GM19025 (cell line): ENCODE results near the gene PALM3.
"Not testable (repeated sequence)": the region's sequence is repeated elsewhere in the genome, so short reads cannot be mapped to it uniquely, and the experiment has no call there.

Experiments used
- ATAC-seq: cut with Tn5 transposase; IDR thresholded peaks from one replicate; pipeline ENCODE4 v1.9.1; 2021; ENCODE audit warnings: mild to moderate bottlenecking, low read depth, moderate library complexity; ENCODE audit not compliant: unreplicated experiment

Gene PALM3

GRCh38 chr19:14061081-14061749 is 661 bp downstream of the PALM3 start:
- ATAC-seq, result no peak

GRCh38 chr19:14059652-14060155 is 2.2 kb downstream of the PALM3 start:
- no peak for ATAC-seq

- no peak for ATAC-seq
These were observed 2.8 kb downstream of the PALM3 start for GRCh38 chr19:14059093-14059480.

GRCh38 chr19:14058182-14059092 is 3.4 kb downstream of the PALM3 start:
- ATAC-seq, result no peak

- ATAC-seq, result no peak
These were observed 5.0 kb downstream of the PALM3 start for GRCh38 chr19:14056741-14057356.

GRCh38 chr19:14056069-14056666 is 5.7 kb downstream of the PALM3 start:
- no peak for ATAC-seq

GRCh38 chr19:14055396-14055795 is 6.5 kb downstream of the PALM3 start:
- no peak for ATAC-seq

- ATAC-seq, result no peak
These were observed 7.2 kb downstream of the PALM3 start for GRCh38 chr19:14054721-14055120.

- ATAC-seq, result no peak
These were observed 7.8 kb downstream of the PALM3 start for GRCh38 chr19:14054099-14054498.

- no peak for ATAC-seq
These were observed 8.4 kb downstream of the PALM3 start for GRCh38 chr19:14053500-14053899.

GRCh38 chr19:14053032-14053431 is 8.8 kb downstream of the PALM3 start:
- no peak for ATAC-seq

- no peak for ATAC-seq
These were observed 9.4 kb downstream of the PALM3 start for GRCh38 chr19:14052470-14052869.

- ATAC-seq, result no peak
These were observed 9.9 kb downstream of the PALM3 start for GRCh38 chr19:14051980-14052379.

GRCh38 chr19:14050961-14051360 is 10.9 kb downstream of the PALM3 start:
- ATAC-seq, result not testable (repeated sequence)

GRCh38 chr19:14050512-14050911 is 11.4 kb downstream of the PALM3 start:
- no peak for ATAC-seq

- no peak for ATAC-seq
These were observed 13.3 kb downstream of the PALM3 start for GRCh38 chr19:14048443-14049153.

- not testable (repeated sequence) for ATAC-seq
These were observed 14.0 kb downstream of the PALM3 start for GRCh38 chr19:14047866-14048265.

- ATAC-seq, result not testable (repeated sequence)
These were observed 18.9 kb downstream of the PALM3 start for GRCh38 chr19:14042659-14043608.

- ATAC-seq, result no peak
These were observed 22.7 kb downstream of the PALM3 start for GRCh38 chr19:14039181-14039580.
